HG02885 (cell line): ENCODE results near the gene ATXN7L3.
"Not testable (repeated sequence)": the region's sequence is repeated elsewhere in the genome, so short reads cannot be mapped to it uniquely, and the experiment has no call there.

Experiments used
- ATAC-seq: cut with Tn5 transposase; IDR thresholded peaks from one replicate; pipeline ENCODE4 v1.9.1; 2021; ENCODE audit warnings: mild to moderate bottlenecking; ENCODE audit not compliant: unreplicated experiment, poor library complexity

ATXN7L3 gene

GRCh38 chr17:44176671-44177501 lies 22.8 kb downstream of the ATXN7L3 start:
- no peak for ATAC-seq

GRCh38 chr17:44176257-44176656 lies 23.4 kb downstream of the ATXN7L3 start:
- no peak for ATAC-seq

GRCh38 chr17:44174427-44174826 lies 25.3 kb downstream of the ATXN7L3 start:
- no peak for ATAC-seq

GRCh38 chr17:44171931-44172455 lies 27.7 kb downstream of the ATXN7L3 start:
- no peak for ATAC-seq

GRCh38 chr17:44170499-44171201 lies 29.0 kb downstream of the ATXN7L3 start, which contains the start of gene ASB16:
ASB16 (plus strand) TSS chr17:44170704; CDS start chr17:44170790, 86 bp downstream.
- ATAC-seq = no peak

- no peak for ATAC-seq
These were observed 29.6 kb downstream of the ATXN7L3 start for GRCh38 chr17:44170135-44170498.

GRCh38 chr17:44167181-44167861 lies 32.4 kb downstream of the ATXN7L3 start:
- no peak for ATAC-seq

GRCh38 chr17:44164476-44164875 lies 35.2 kb downstream of the ATXN7L3 start:
- ATAC-seq = no peak

GRCh38 chr17:44159519-44160210 lies 40.0 kb downstream of the ATXN7L3 start:
- ATAC-seq = no peak

GRCh38 chr17:44155488-44155887 lies 44.2 kb downstream of the ATXN7L3 start:
- no peak for ATAC-seq

- no peak for ATAC-seq
These were observed 46.8 kb downstream of the ATXN7L3 start for GRCh38 chr17:44152875-44153274.

GRCh38 chr17:44149750-44150329 lies 49.8 kb downstream of the ATXN7L3 start:
- no peak for ATAC-seq

GRCh38 chr17:44149066-44149465 lies 50.6 kb downstream of the ATXN7L3 start:
- ATAC-seq = not testable (repeated sequence)

- ATAC-seq = no peak
These were observed 51.9 kb downstream of the ATXN7L3 start for GRCh38 chr17:44147812-44148211.

GRCh38 chr17:44146375-44147346 lies 53.0 kb downstream of the ATXN7L3 start:
- ATAC-seq = no peak

- no peak for ATAC-seq
These were observed 54.5 kb downstream of the ATXN7L3 start for GRCh38 chr17:44144966-44145739.

- not testable (repeated sequence) for ATAC-seq
These were observed 55.8 kb downstream of the ATXN7L3 start for GRCh38 chr17:44143921-44144320.
